Memory B cell (primary cell): ENCODE data around the gene OR1C1.
"Not testable (repeated sequence)": the region's sequence is repeated elsewhere in the genome, so short reads cannot be mapped to it uniquely, and the experiment has no call there.

ENCODE experiments used
- ATAC-seq: fragments of 150-1000 bp; cut with Tn5 transposase; 2 replicates; pipeline ENCODE4 v1.10.0; 2021; ENCODE audit warnings: low read depth, mild to moderate bottlenecking, moderate library complexity
- DNase-seq, 2 donors: peaks; one replicate each; pipeline ENCODE4 v3.0.0; 2022; ENCODE audit warnings: low spot score in 2 of 2
- H3K27ac Mint-ChIP-seq: one replicate; pipeline ENCODE4 v1.8.0; 2022; ENCODE audit warnings: mild to moderate bottlenecking, moderate library complexity, mixed read lengths
- H3K27me3 Mint-ChIP-seq: one replicate; pipeline ENCODE4 v1.8.0; 2022; ENCODE audit warnings: mixed read lengths
- H3K36me3 Mint-ChIP-seq: one replicate; pipeline ENCODE4 v1.8.0; 2022; ENCODE audit warnings: mild to moderate bottlenecking, mixed read lengths
- H3K4me1 Mint-ChIP-seq: one replicate; pipeline ENCODE4 v1.8.0; 2022; ENCODE audit warnings: mixed read lengths
- H3K4me3 Mint-ChIP-seq: one replicate; pipeline ENCODE4 v1.8.0; 2022; ENCODE audit warnings: mild to moderate bottlenecking, moderate library complexity, mixed read lengths
- H3K9me3 Mint-ChIP-seq: one replicate; pipeline ENCODE4 v1.8.0; 2022; ENCODE audit warnings: mixed read lengths

Gene OR1C1, protein sequence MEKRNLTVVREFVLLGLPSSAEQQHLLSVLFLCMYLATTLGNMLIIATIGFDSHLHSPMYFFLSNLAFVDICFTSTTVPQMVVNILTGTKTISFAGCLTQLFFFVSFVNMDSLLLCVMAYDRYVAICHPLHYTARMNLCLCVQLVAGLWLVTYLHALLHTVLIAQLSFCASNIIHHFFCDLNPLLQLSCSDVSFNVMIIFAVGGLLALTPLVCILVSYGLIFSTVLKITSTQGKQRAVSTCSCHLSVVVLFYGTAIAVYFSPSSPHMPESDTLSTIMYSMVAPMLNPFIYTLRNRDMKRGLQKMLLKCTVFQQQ

DNA sequence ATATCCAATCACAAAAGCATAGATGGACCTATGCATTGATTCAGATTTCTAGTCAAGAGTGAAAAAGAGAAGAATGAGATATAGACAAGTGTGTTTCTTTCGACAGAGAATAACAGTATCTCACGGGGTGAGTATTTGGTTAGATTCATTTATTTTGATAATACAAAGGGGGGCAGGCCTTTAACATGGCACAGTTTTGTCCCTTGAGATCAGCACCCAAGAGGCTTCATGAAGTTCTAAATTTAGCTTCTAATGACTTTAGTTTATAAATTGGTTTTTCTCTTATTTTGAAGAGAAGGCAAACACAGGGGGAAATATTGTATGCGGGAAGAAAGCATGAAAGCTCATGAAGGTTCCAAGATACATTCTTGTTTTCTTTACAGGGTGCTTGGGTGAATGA, at the start of gene OR1C1:
OR1C1 (minus strand) TSS at position 101 of the 400 bp plus-strand sequence. CDS start 2,150 bp downstream, outside the sequence.
- peaks cover 4% of the 10 kb centered on the region for H3K9me3 Mint-ChIP-seq
- DNase-seq, result no peak
- no peak within 1 kb of the TSS for H3K27ac Mint-ChIP-seq
- no peak within 1 kb of the TSS for H3K4me3 Mint-ChIP-seq
- ATAC-seq, result no peak
- no peaks in the 10 kb centered on the region for H3K27me3 Mint-ChIP-seq
- H3K4me1 Mint-ChIP-seq, result no peaks in the 10 kb centered on the region
- no peaks in the 10 kb centered on the region for H3K36me3 Mint-ChIP-seq

- no peak for ATAC-seq
- peaks cover 3% of the 10 kb centered on the region for H3K27me3 Mint-ChIP-seq
Measured at GRCh38 chr1:247797518-247797917, 37.2 kb upstream of the OR1C1 start.

GRCh38 chr1:247769603-247770002, 9.2 kb upstream of the OR1C1 start:
- Mint-ChIP-seq H3K4me3 (no peak overlapping the region), H3K27me3 (no peaks in the 10 kb centered on the region), H3K27ac (no peak overlapping the region), H3K4me1 (no peaks in the 10 kb centered on the region), H3K9me3 (no peaks in the 10 kb centered on the region), H3K36me3 (no peaks in the 10 kb centered on the region)
- DNase-seq (no peak), ATAC-seq (no peak)

More at GRCh38 chr1:247797518-247797917, 37.2 kb upstream of the OR1C1 start:
- H3K4me3 Mint-ChIP-seq, result no peak overlapping the region
- no peak overlapping the region for H3K27ac Mint-ChIP-seq
- no peak for DNase-seq
- no peaks in the 10 kb centered on the region for H3K4me1 Mint-ChIP-seq
- peaks cover 3% of the 10 kb centered on the region for H3K9me3 Mint-ChIP-seq
- no peaks in the 10 kb centered on the region for H3K36me3 Mint-ChIP-seq

- not testable (repeated sequence) for H3K27me3 Mint-ChIP-seq, H3K4me1 Mint-ChIP-seq, H3K36me3 Mint-ChIP-seq, DNase-seq, H3K4me3 Mint-ChIP-seq, H3K27ac Mint-ChIP-seq, ATAC-seq
- peaks cover 13% of the 10 kb centered on the region for H3K9me3 Mint-ChIP-seq
Measured at GRCh38 chr1:247754311-247754710, 6.0 kb downstream of the OR1C1 start.

- H3K27me3 Mint-ChIP-seq, result no peaks in the 10 kb centered on the region
- no peaks in the 10 kb centered on the region for H3K4me1 Mint-ChIP-seq
- H3K36me3 Mint-ChIP-seq, result no peaks in the 10 kb centered on the region
- no peak overlapping the region for H3K4me3 Mint-ChIP-seq
- peaks cover 10% of the 10 kb centered on the region for H3K9me3 Mint-ChIP-seq
- ATAC-seq (no peak), DNase-seq (no peak)
- H3K27ac Mint-ChIP-seq, result no peak overlapping the region
Measured at GRCh38 chr1:247749870-247750269, 10.5 kb downstream of the OR1C1 start.

- DNase-seq (no peak), ATAC-seq (no peak)
- Mint-ChIP-seq H3K9me3 (peaks cover 10% of the 10 kb centered on the region), H3K27ac (no peak within 1 kb of the TSS), H3K36me3 (no peaks in the 10 kb centered on the region), H3K27me3 (no peaks in the 10 kb centered on the region), H3K4me3 (no peak within 1 kb of the TSS), H3K4me1 (no peaks in the 10 kb centered on the region)
Measured at GRCh38 chr1:247748041-247748440, 12.3 kb downstream of the OR1C1 start, which contains the start of gene OR14A2. Gene OR14A2, minus strand, starts transcription at chr1:247748141.

GRCh38 chr1:247747616-247748015, 12.7 kb downstream of the OR1C1 start:
- ATAC-seq, result no peak
- no peak overlapping the region for H3K27ac Mint-ChIP-seq
- DNase-seq, result no peak
- no peaks in the 10 kb centered on the region for H3K27me3 Mint-ChIP-seq
- H3K4me1 Mint-ChIP-seq, result no peaks in the 10 kb centered on the region
- no peak overlapping the region for H3K4me3 Mint-ChIP-seq
- H3K36me3 Mint-ChIP-seq, result no peaks in the 10 kb centered on the region
- H3K9me3 Mint-ChIP-seq, result peaks cover 10% of the 10 kb centered on the region

- H3K4me3 Mint-ChIP-seq, result no peak overlapping the region
- H3K36me3 Mint-ChIP-seq, result no peaks in the 10 kb centered on the region
- no peaks in the 10 kb centered on the region for H3K27me3 Mint-ChIP-seq
- peaks cover 8% of the 10 kb centered on the region for H3K9me3 Mint-ChIP-seq
- DNase-seq, result no peak
- ATAC-seq, result no peak
- no peak overlapping the region for H3K27ac Mint-ChIP-seq
- H3K4me1 Mint-ChIP-seq, result no peaks in the 10 kb centered on the region
Measured at GRCh38 chr1:247746391-247746935, 13.9 kb downstream of the OR1C1 start.

- not testable (repeated sequence) for H3K36me3 Mint-ChIP-seq, DNase-seq, H3K27me3 Mint-ChIP-seq, ATAC-seq, H3K9me3 Mint-ChIP-seq, H3K4me1 Mint-ChIP-seq, H3K4me3 Mint-ChIP-seq, H3K27ac Mint-ChIP-seq
Measured at GRCh38 chr1:247742215-247742760, 18.1 kb downstream of the OR1C1 start.

DNA sequence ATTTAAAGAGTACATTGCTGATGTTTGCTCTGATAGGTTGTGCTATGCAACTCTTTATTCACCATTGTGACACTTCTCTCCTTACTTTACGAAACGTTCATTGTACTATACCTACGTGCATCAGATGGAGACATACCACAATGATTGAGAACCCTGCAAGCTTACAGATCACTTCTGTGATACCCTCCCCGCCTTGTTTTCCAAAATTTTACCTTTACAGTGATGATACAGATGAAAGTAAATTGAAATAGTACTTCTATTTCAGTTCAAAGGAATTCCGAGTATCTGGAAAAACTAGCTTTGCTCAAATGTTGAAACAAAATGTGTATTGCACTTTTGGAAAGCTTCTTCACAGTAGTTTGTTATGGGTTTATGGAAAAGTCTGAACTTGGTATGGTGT, 18.6 kb downstream of the OR1C1 start:
- ATAC-seq (no peak), DNase-seq (no peak)
- H3K36me3 Mint-ChIP-seq, result no peaks in the 10 kb centered on the region
- H3K27ac Mint-ChIP-seq, result no peak overlapping the region
- no peaks in the 10 kb centered on the region for H3K4me1 Mint-ChIP-seq
- H3K27me3 Mint-ChIP-seq, result peaks cover 1% of the 10 kb centered on the region
- no peak overlapping the region for H3K4me3 Mint-ChIP-seq
- H3K9me3 Mint-ChIP-seq, result no peaks in the 10 kb centered on the region

DNA sequence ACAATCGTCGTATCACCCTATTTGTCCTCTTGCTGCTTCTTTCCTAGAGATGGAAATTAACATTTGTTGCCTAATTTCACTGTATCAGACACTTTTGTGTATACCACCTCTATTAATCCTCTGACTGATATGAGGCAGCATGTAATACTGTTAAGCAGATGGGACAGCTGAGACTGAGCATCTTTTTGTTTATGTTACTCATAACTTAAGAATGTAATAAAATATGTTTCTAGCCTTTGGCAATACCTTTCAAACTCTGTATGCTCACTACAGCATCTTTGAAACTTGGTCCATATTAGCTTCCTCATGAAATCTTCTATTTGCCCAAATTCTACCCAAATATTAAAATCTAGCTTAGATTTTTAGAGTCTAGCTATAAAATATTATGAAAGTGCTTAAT, 19.6 kb downstream of the OR1C1 start:
- no peaks in the 10 kb centered on the region for H3K4me1 Mint-ChIP-seq
- peaks cover 1% of the 10 kb centered on the region for H3K27me3 Mint-ChIP-seq
- no peak overlapping the region for H3K4me3 Mint-ChIP-seq
- no peak overlapping the region for H3K27ac Mint-ChIP-seq
- ATAC-seq (no peak), DNase-seq (no peak)
- H3K9me3 Mint-ChIP-seq, result no peaks in the 10 kb centered on the region
- H3K36me3 Mint-ChIP-seq, result no peaks in the 10 kb centered on the region

GRCh38 chr1:247738315-247738714, 22.0 kb downstream of the OR1C1 start, which contains the start of gene OR14K1:
Gene OR14K1, plus strand, starts transcription at chr1:247738615. Its CDS starts 0 bp downstream, at chr1:247738615.
- no peaks in the 10 kb centered on the region for H3K4me1 Mint-ChIP-seq
- H3K27me3 Mint-ChIP-seq, result peaks cover 3% of the 10 kb centered on the region
- no peak within 1 kb of the TSS for H3K27ac Mint-ChIP-seq
- DNase-seq (no peak), ATAC-seq (no peak)
- H3K9me3 Mint-ChIP-seq, result no peaks in the 10 kb centered on the region
- no peaks in the 10 kb centered on the region for H3K36me3 Mint-ChIP-seq
- no peak within 1 kb of the TSS for H3K4me3 Mint-ChIP-seq

DNA sequence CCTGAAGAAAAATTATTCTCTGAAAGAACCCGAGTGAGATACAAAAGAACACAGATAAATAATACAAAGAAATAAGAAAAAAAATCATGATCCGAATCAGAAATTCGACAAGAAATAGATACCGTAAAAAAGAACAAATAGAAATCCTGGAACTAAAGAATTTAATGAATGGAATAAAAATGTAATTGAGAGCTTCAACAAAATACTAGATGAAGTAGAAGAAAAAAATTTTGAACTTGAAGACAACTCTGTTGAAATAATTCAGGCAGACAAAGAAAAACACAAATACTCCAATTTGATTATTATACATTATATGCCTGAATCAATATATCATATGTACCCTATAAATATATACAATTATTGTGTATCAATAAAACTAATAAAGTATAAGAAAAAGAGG, 39.1 kb downstream of the OR1C1 start:
- DNase-seq, result no peak
- Mint-ChIP-seq H3K36me3 (no peaks in the 10 kb centered on the region), H3K27me3 (no peaks in the 10 kb centered on the region), H3K4me3 (no peak overlapping the region), H3K4me1 (no peaks in the 10 kb centered on the region), H3K27ac (no peak overlapping the region), H3K9me3 (peaks cover 4% of the 10 kb centered on the region)
- ATAC-seq, result no peak

DNA sequence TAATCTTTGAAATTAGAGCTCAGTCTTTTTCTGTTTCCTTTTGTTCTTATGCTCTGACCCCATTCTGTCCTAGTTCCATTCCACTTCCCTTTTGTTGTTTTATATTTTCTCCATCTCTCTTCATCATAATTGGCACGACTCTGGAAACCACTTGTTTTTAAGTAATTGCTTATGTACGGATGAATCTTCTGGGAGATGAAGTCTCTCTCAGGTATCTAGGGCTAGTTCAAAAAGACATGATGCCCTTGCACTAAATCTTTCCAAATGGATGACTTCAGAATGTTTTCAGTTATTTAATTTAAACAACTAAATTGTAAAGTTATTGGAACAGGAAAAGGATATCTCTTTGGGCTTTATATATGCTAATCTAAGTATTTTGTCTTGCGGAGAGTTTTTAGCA, 43.8 kb downstream of the OR1C1 start, which contains the start of gene OR6F1:
OR6F1 (minus strand) TSS at position 101 of the 400 bp plus-strand sequence. CDS start 3,891 bp downstream, outside the sequence.
- Mint-ChIP-seq H3K9me3 (peaks cover 2% of the 10 kb centered on the region), H3K27me3 (peaks cover 2% of the 10 kb centered on the region), H3K36me3 (no peaks in the 10 kb centered on the region), H3K4me3 (no peak within 1 kb of the TSS), H3K27ac (no peak within 1 kb of the TSS), H3K4me1 (no peaks in the 10 kb centered on the region)
- no peak for DNase-seq
- ATAC-seq, result no peak
